ENCODE measurements around the gene ZDHHC9. TPM values are rescaled to one million over a fixed set of nuclear protein-coding genes. Genes with fewer than 3 reads are reported as not detected.

The ZDHHC9 gene
- total and polyA plus RNA-seq, 2 of the 4 experiments (the other 2 are of a cell fraction): 17.7 to 28.4 TPM

DNA sequence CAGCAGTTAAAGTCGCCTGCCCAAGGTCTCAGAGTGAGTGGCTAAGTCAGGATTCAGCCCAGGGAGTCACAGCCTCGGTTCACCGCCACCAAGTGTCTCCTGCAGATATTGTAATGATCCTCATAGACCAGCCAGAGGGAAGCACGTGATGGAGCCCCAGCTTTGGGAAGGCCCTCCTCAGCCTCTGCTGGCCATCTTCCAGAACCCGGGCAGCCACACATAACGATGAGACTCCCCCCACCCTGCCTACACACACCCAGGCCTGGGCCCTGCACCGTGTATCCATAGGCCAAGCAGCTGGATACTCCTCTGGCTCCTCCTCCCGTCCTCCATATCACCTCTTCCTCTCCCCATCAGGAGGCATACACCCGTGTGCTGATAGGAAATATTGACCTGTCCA lies 83.5 kb downstream of the ZDHHC9 start:
- Histone ChIP-seq H2AK9ac (replicated peaks; ENCODE audit: low read depth, low read length, poor library complexity) (no peak overlapping the region), H4K8ac (ENCODE audit: low read depth in 2 of 2, low read length in 2 of 2) (no peak overlapping the region), H3K4me1 (ENCODE audit: control insufficient read depth, insufficient read depth, low read length) (no peaks in the 10 kb centered on the region), H2BK20ac (ENCODE audit: low read depth, low read length) (no peak overlapping the region), H3K4ac (ENCODE audit: low read depth, low read length) (no peak overlapping the region), H3K9ac (ENCODE audit: low read depth, low read length) (no peak overlapping the region), H3K36me3 (ENCODE audit: control insufficient read depth, insufficient read depth, low read length) (no peaks in the 10 kb centered on the region), H2BK120ac (ENCODE audit: low read depth, low read length) (no peak overlapping the region), H3K18ac (ENCODE audit: low read depth, low read length) (no peak overlapping the region), H3K27ac (ENCODE audit: insufficient read depth, low read length) (no peak overlapping the region), H3K27me3 (ENCODE audit: control insufficient read depth, insufficient read depth, low read length) (no peaks in the 10 kb centered on the region; the same call in 1 of the 2 replicates), H3K9me1 (ENCODE audit: insufficient read depth, low read length) (no peaks in the 10 kb centered on the region), H2AFZ (replicated peaks; ENCODE audit: low read length, poor library complexity) (peak overlapping the region; percentile 77), H3K4me2 (ENCODE audit: low read depth, low read length) (no peak overlapping the region), H3K56ac (ENCODE audit: extremely low read depth, insufficient read depth, low read length) (no peak overlapping the region), H3K14ac (replicated peaks; ENCODE audit: low read depth, low read length) (no peak overlapping the region), H3K4me3 (ENCODE audit: insufficient read depth, low read depth, low read length) (no peak overlapping the region), H2BK15ac (ENCODE audit: low read depth, low read length) (no peak overlapping the region), H3K23ac (ENCODE audit: low read depth, low read length) (no peak overlapping the region), H3K9me3 (ENCODE audit: control insufficient read depth, insufficient read depth, low read length) (no peaks in the 10 kb centered on the region), H4K91ac (ENCODE audit: insufficient read depth, low read depth, low read length) (no peak overlapping the region), H4K20me1 (ENCODE audit: insufficient read depth, low read length) (no peaks in the 10 kb centered on the region), H4K5ac (ENCODE audit: low read depth, low read length) (no peak overlapping the region), H2BK5ac (ENCODE audit: low read depth, low read length, poor library complexity, severe bottlenecking) (no peak overlapping the region), H3K79me1 (ENCODE audit: low read depth in 1 of 2, low read length in 2 of 2) (no peaks in the 10 kb centered on the region), H2AK5ac (ENCODE audit: low read depth, low read length) (no peak overlapping the region)
- intact Hi-C loops (cut with micrococcal nuclease) (no loop called here), dilution Hi-C loops (cut with HindIII; ENCODE audit: low sequenced_read_pairs, unreplicated experiment) (no loop called here), in situ Hi-C loops (cut with MboI; ENCODE audit: low sequenced_read_pairs) (no loop called here)
- BruUV-seq (replicated peaks): no TSS peak
- ATAC-seq (ENCODE audit: low read depth) (no peak), DNase-seq (no peak)
- ChIA-PET CTCF (no interaction called here), POLR2A (ENCODE audit: unreplicated experiment) (no interaction called here)
- WGBS, 2 experiments (ENCODE audit: extremely low coverage in 2 of 2, insufficient read length in 1 of 2): 41% methylated on average over 3 of the region's 9 CpGs; no CpG with 5 or more reads in 1 of the 2 experiments
- TF ChIP-seq MXI1 (IDR thresholded peaks at IDR 0.05; ENCODE audit: borderline replicate concordance, low read depth, low read length) (no peak), CTCF (conservative IDR thresholded peaks at IDR 0.05; ENCODE audit: low read depth, low read length) (no peak)

Data from IMR-90 (cell line).